GM18519 (cell line): ENCODE measurements around the gene UPP2.

Experiments
- ATAC-seq: cut with Tn5 transposase; IDR thresholded peaks from one replicate; pipeline ENCODE4 v1.9.1; 2021; ENCODE audit warnings: mild to moderate bottlenecking, moderate library complexity; ENCODE audit not compliant: unreplicated experiment, low FRiP score

UPP2 gene

GRCh38 chr2:158103411-158104012 lies 1.8 kb downstream of the UPP2 start:
- ATAC-seq: no peak

- ATAC-seq: no peak
Measured at GRCh38 chr2:158104903-158105302, 3.2 kb downstream of the UPP2 start.

GRCh38 chr2:158112992-158113391 lies 11.3 kb downstream of the UPP2 start:
- ATAC-seq: no peak

- ATAC-seq: no peak
Measured at GRCh38 chr2:158113741-158114295, 12.1 kb downstream of the UPP2 start.

GRCh38 chr2:158114516-158114915 lies 12.8 kb downstream of the UPP2 start:
- ATAC-seq: no peak

GRCh38 chr2:158115202-158115767 lies 13.6 kb downstream of the UPP2 start:
- ATAC-seq: no peak

GRCh38 chr2:158116936-158117335 lies 15.3 kb downstream of the UPP2 start:
- ATAC-seq: no peak

- no peak for ATAC-seq
Measured at GRCh38 chr2:158120102-158120501, 18.4 kb downstream of the UPP2 start.

GRCh38 chr2:158120664-158121641 lies 19.3 kb downstream of the UPP2 start:
- ATAC-seq: no peak

- ATAC-seq: no peak
Measured at GRCh38 chr2:158124896-158125295, 23.2 kb downstream of the UPP2 start.

GRCh38 chr2:158125756-158126498 lies 24.3 kb downstream of the UPP2 start:
- no peak for ATAC-seq

GRCh38 chr2:158127380-158127804 lies 25.7 kb downstream of the UPP2 start:
- ATAC-seq: no peak

- no peak for ATAC-seq
Measured at GRCh38 chr2:158128168-158128973, 26.7 kb downstream of the UPP2 start.

GRCh38 chr2:158129037-158129436 lies 27.4 kb downstream of the UPP2 start:
- no peak for ATAC-seq

GRCh38 chr2:158130832-158131473 lies 29.3 kb downstream of the UPP2 start:
- ATAC-seq: no peak

GRCh38 chr2:158131483-158131912 lies 29.8 kb downstream of the UPP2 start:
- ATAC-seq: no peak

GRCh38 chr2:158131919-158132566 lies 30.4 kb downstream of the UPP2 start:
- ATAC-seq: no peak

GRCh38 chr2:158134055-158134454 lies 32.4 kb downstream of the UPP2 start:
- no peak for ATAC-seq

- ATAC-seq: no peak
Measured at GRCh38 chr2:158134655-158135054, 33.0 kb downstream of the UPP2 start.
